Measurements from ENCODE around the gene DHCR24. TPM values are rescaled to one million over a fixed set of nuclear protein-coding genes. Genes with fewer than 3 reads are reported as not detected.
A peak's percentile ranks its signal among the peaks of the same experiment; 100 is the strongest.

DHCR24 gene
- total and polyA plus RNA-seq, 2 of the 13 experiments (the other 11 are each of a cell fraction or from before 2014, with no cell fraction given): 374 to 448 TPM

DNA sequence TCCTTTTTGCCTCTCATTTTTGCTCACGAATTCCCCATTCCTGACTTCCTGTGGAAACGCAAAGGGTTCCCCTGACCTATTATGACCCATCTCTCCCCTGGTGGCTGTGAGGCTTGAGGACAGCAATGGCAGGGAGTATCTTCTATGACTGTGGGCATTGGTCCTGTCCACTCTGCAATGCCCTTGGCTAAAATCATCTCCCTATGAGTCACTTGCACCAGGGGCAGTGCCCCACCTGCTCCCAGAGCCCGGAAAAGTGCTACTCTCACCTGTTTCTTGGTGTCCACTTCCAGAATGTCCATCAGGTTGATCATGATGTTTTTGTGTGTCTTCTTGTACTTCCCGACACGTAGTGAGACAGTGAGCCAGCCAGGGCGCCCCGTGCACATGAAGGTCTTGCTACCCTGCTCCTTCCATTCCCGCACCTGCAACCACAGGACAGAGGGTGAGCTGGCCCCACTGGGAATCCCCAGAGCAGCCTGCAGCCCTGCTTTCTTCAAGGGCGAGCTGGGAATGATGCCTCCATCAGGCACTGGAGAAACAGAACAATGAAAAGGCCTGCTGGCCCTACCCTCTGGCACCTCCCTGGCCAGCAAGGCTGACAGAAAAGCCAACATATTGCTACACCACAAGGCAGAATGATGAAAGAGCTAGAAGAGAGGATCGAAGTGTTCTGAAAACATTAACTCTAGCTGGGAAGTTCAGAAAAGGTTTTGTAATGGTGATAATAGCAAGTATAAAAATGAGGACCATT, 3.5 kb downstream of the DHCR24 start (continued):
- TF ChIP-seq ARID4A (CRISPR knock-in tag; IDR thresholded peaks at IDR 0.05; ENCODE audit: borderline replicate concordance) (peak; percentile 76; the same call in 1 of the 2 replicates), KAT8 (CRISPR knock-in tag; IDR thresholded peaks at IDR 0.05) (0 out of 2 replicates have a peak, but pooled peaks have one; percentile 5), MIER2 (CRISPR knock-in tag; IDR thresholded peaks at IDR 0.05) (no peak), MED1 (CRISPR knock-in tag; IDR thresholded peaks at IDR 0.05) (peak; percentile 35), ZNF782 (CRISPR knock-in tag; IDR thresholded peaks at IDR 0.05; ENCODE audit: borderline replicate concordance) (no peak), ZNF605 (CRISPR knock-in tag; IDR thresholded peaks at IDR 0.05) (no peak), HOXA7 (CRISPR knock-in tag; IDR thresholded peaks at IDR 0.05) (no peak), AGO1 (IDR thresholded peaks at IDR 0.05; ENCODE audit: low read depth, low read length, poor library complexity, severe bottlenecking) (no peak), RBM22 (optimal IDR thresholded peaks at IDR 0.05; ENCODE audit: low read length) (peak; percentile 81), RBFOX2 (IDR thresholded peaks at IDR 0.05; ENCODE audit: low read depth, low read length) (0 out of 2 replicates have a peak, but pooled peaks have one; percentile 6), SIN3B (IDR thresholded peaks at IDR 0.05; ENCODE audit: low read length) (no peak), ZNF550 (CRISPR knock-in tag; IDR thresholded peaks at IDR 0.05; ENCODE audit: borderline replicate concordance) (no peak), ZEB1 (IDR thresholded peaks at IDR 0.05; ENCODE audit: insufficient replicate concordance, low read depth) (no peak), NRL (CRISPR knock-in tag; IDR thresholded peaks at IDR 0.05; ENCODE audit: borderline replicate concordance) (no peak), ZSCAN5A (CRISPR knock-in tag; IDR thresholded peaks at IDR 0.05; ENCODE audit: borderline replicate concordance) (no peak), SRF (IDR thresholded peaks at IDR 0.05; ENCODE audit: low read depth, low read length) (no peak), TAF15 (IDR thresholded peaks at IDR 0.05; ENCODE audit: low read depth, low read length, poor library complexity, severe bottlenecking) (no peak), ZNF619 (CRISPR knock-in tag; IDR thresholded peaks at IDR 0.05) (no peak), ARNT (IDR thresholded peaks at IDR 0.05) (no peak), RFXANK (CRISPR knock-in tag; IDR thresholded peaks at IDR 0.05) (no peak), GZF1 (CRISPR knock-in tag; IDR thresholded peaks at IDR 0.05) (no peak), ZNF468 (CRISPR knock-in tag; IDR thresholded peaks at IDR 0.05) (no peak)
- TF ChIP-seq, protein P1, sequence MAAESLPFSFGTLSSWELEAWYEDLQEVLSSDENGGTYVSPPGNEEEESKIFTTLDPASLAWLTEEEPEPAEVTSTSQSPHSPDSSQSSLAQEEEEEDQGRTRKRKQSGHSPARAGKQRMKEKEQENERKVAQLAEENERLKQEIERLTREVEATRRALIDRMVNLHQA (CRISPR knock-in tag; IDR thresholded peaks at IDR 0.05): no peak
- TF ChIP-seq, protein P2, sequence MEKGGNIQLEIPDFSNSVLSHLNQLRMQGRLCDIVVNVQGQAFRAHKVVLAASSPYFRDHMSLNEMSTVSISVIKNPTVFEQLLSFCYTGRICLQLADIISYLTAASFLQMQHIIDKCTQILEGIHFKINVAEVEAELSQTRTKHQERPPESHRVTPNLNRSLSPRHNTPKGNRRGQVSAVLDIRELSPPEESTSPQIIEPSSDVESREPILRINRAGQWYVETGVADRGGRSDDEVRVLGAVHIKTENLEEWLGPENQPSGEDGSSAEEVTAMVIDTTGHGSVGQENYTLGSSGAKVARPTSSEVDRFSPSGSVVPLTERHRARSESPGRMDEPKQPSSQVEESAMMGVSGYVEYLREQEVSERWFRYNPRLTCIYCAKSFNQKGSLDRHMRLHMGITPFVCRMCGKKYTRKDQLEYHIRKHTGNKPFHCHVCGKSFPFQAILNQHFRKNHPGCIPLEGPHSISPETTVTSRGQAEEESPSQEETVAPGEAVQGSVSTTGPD (CRISPR knock-in tag; IDR thresholded peaks at IDR 0.05): no peak

All from HepG2 (cell line).